CD4-positive, alpha-beta T cell treated with Interleukin-15 for 1 hour (primary cell): ENCODE results near the gene PCED1B.
"Not testable (repeated sequence)": the region's sequence is repeated elsewhere in the genome, so short reads cannot be mapped to it uniquely, and the experiment has no call there.

Source experiments
- DNase-seq: peaks from one replicate; pipeline ENCODE4 v3.0.0-alpha.2; 2020

PCED1B gene

GRCh38 chr12:47131011-47131410 is 51.6 kb downstream of the PCED1B start:
- no peak for DNase-seq

- no peak for DNase-seq
Observed at GRCh38 chr12:47134005-47134404, 54.6 kb downstream of the PCED1B start.

- no peak for DNase-seq
Observed at GRCh38 chr12:47135578-47135977, 56.2 kb downstream of the PCED1B start.

- no peak for DNase-seq
Observed at GRCh38 chr12:47139000-47139681, 59.7 kb downstream of the PCED1B start.

GRCh38 chr12:47141459-47141858 is 62.0 kb downstream of the PCED1B start:
- no peak for DNase-seq

GRCh38 chr12:47144769-47145168 is 65.3 kb downstream of the PCED1B start:
- no peak for DNase-seq

- DNase-seq: no peak
Observed at GRCh38 chr12:47145188-47145587, 65.8 kb downstream of the PCED1B start.

- no peak for DNase-seq
Observed at GRCh38 chr12:47147739-47148138, 68.3 kb downstream of the PCED1B start.

- DNase-seq: no peak
Observed at GRCh38 chr12:47149146-47149545, 69.7 kb downstream of the PCED1B start.

- no peak for DNase-seq
Observed at GRCh38 chr12:47152095-47152494, 72.7 kb downstream of the PCED1B start.

- no peak for DNase-seq
Observed at GRCh38 chr12:47155457-47156166, 76.2 kb downstream of the PCED1B start.

GRCh38 chr12:47156167-47156736 is 76.8 kb downstream of the PCED1B start:
- peak; percentile 22 for DNase-seq

GRCh38 chr12:47158792-47159191 is 79.4 kb downstream of the PCED1B start:
- DNase-seq: no peak

GRCh38 chr12:47159348-47159747 is 79.9 kb downstream of the PCED1B start:
- DNase-seq: no peak

GRCh38 chr12:47160316-47161244 is 81.2 kb downstream of the PCED1B start:
- DNase-seq: no peak

- DNase-seq: no peak
Observed at GRCh38 chr12:47164116-47164515, 84.7 kb downstream of the PCED1B start.

GRCh38 chr12:47164724-47165439 is 85.5 kb downstream of the PCED1B start:
- DNase-seq: no peak

GRCh38 chr12:47165934-47166333 is 86.5 kb downstream of the PCED1B start:
- DNase-seq: no peak

GRCh38 chr12:47166365-47166764 is 86.9 kb downstream of the PCED1B start:
- no peak for DNase-seq

- not testable (repeated sequence) for DNase-seq
Observed at GRCh38 chr12:47170281-47170680, 90.9 kb downstream of the PCED1B start.

GRCh38 chr12:47178014-47178413 is 98.6 kb downstream of the PCED1B start:
- DNase-seq: no peak

- DNase-seq: not testable (repeated sequence)
Observed at GRCh38 chr12:47182164-47182938, 102.9 kb downstream of the PCED1B start.
